Right lobe of liver (tissue), 6 donors: ENCODE results near the gene CENPF. TPM values are rescaled to one million over a fixed set of nuclear protein-coding genes. Genes with fewer than 3 reads are reported as not detected.

Experiments
- ATAC-seq, 4 donors: fragments of 200-7000 bp; cut with Tn5 transposase; one replicate each; pipeline ENCODE4 v1.9.1; 2020; ENCODE audit warnings: mild to moderate bottlenecking in 4 of 4, moderate library complexity in 4 of 4
- DNase-seq, 3 donors: peaks; one replicate each; pipeline ENCODE4 v3.0.0-alpha.2; 2020
- H3K27ac ChIP-seq, 3 donors: fragments of 200-600 bp; one replicate each; pipeline ENCODE4 v1.8.0; 2022
- H3K27me3 ChIP-seq, 2 donors: fragments of 200-600 bp; one replicate each; pipeline ENCODE4 v1.8.0; 2022
- H3K36me3 ChIP-seq, 4 donors: fragments of 200-600 bp; sonication (generic) in 1 of 4; one replicate each; pipeline versions ENCODE4 v1.5.1 to v1.8.0; 2017 to 2022; ENCODE audit warnings: control low read depth in 1 of 4
- H3K4me1 ChIP-seq, 4 donors: fragments of 200-600 bp; sonication (generic) in 1 of 4; one replicate each; pipeline versions ENCODE4 v1.5.1 to v1.8.0; 2017 to 2022; ENCODE audit warnings: control low read depth in 1 of 4
- H3K4me3 ChIP-seq, 3 donors: fragments of 200-600 bp; one replicate each; pipeline ENCODE4 v1.8.0; 2022
- H3K9me3 ChIP-seq, 4 donors: fragments of 200-600 bp; sonication (generic) in 1 of 4; one replicate each; pipeline versions ENCODE4 v1.5.1 to v1.8.0; 2017 to 2022; ENCODE audit warnings: control low read depth in 1 of 4
- CTCF ChIP-seq, 4 donors: fragments of 200-600 bp in 3 of 4; fragments of 450-650 bp in 1 of 4; IDR thresholded peaks; one replicate each; pipeline versions ENCODE4 v1.5.1 to v1.8.0; 2016 to 2022; ENCODE audit warnings: antibody characterized with exemption in 4 of 4, mild to moderate bottlenecking in 2 of 4
- POLR2A ChIP-seq: fragments of 450-650 bp; IDR thresholded peaks from one replicate; pipeline ENCODE4 v1.6.1; 2017; ENCODE audit warnings: antibody characterized with exemption, mild to moderate bottlenecking
- WGBS: methylation state at CpG from one replicate; pipeline ENCODE4 v1.1.6; 2018; ENCODE audit warnings: low coverage, low lambda C conversion rate; ENCODE audit not compliant: insufficient coverage; ENCODE audit errors: missing lambda C conversion rate; 5-methylcytosine and 5-hydroxymethylcytosine counted together
- intact Hi-C, 2 donors: fragments of 100-400 bp; cut with DNase I; formaldehyde crosslinking; loops; one replicate each; pipeline versions ENCODE4 v1.11.2 to v1.14.1; 2022
- total RNA-seq, 6 experiments: library from RNA; depleted of rRNA in 2 of 6; stranded (reverse); fragments of >200 nt in 2 of 6; fragmentation: NEBNext Ultra II Directional in 3 of 6; extraction: Animal tissue kit (Norgen Biotek cat#: 25700) in 3 of 6; gene quantifications; one replicate each; pipeline versions ENCODE4 v1.1.0 to v1.2.4, GENCODE V29; 2016 to 2023
- donor health status: DM: no; HTN: yes; CAD: no.
- donor health status: DM: no; HTN: no; CAD: no.
- donor health status: DM: no; HTN: no; CAD: no.
- donor health status: DM: no; HTN: yes; CAD: no.
- donor health status: DM: no; HTN: yes; CAD: no.

Gene CENPF
- total RNA-seq, 6 experiments from 2014 or later: 0.13 to 3.3 (median 1.0) TPM

- H3K27me3 ChIP-seq: no peaks in the 10 kb centered on the region
- H3K27ac ChIP-seq: no peak overlapping the region
- intact Hi-C loops: no loop called here
- no peak for DNase-seq
- no peaks in the 10 kb centered on the region for H3K9me3 ChIP-seq
- H3K4me1 ChIP-seq: no peaks in the 10 kb centered on the region
- no CpG with 5 or more reads among the region's 3 CpGs for whole genome bisulfite sequencing
- no peak for ATAC-seq
- no peaks in the 10 kb centered on the region for H3K36me3 ChIP-seq
- TF ChIP-seq POLR2A (no peak), CTCF (IDR thresholded peaks at IDR 0.05) (no peak)
- H3K4me3 ChIP-seq: no peak overlapping the region
Measured at GRCh38 chr1:214635086-214635485, 32.1 kb downstream of the CENPF start.

- intact Hi-C loops: no loop called here
- Histone ChIP-seq H3K4me1 (no peaks in the 10 kb centered on the region), H3K27me3 (no peaks in the 10 kb centered on the region), H3K27ac (no peak overlapping the region), H3K4me3 (no peak overlapping the region), H3K36me3 (no peaks in the 10 kb centered on the region), H3K9me3 (no peaks in the 10 kb centered on the region)
- WGBS: 98% methylated on average over 4 of the region's 4 CpGs
- no peak for TF ChIP-seq CTCF (IDR thresholded peaks at IDR 0.05)
- TF ChIP-seq POLR2A: no peak
- no peak for DNase-seq
- no peak for ATAC-seq
Measured at GRCh38 chr1:214635506-214635905, 32.5 kb downstream of the CENPF start.

GRCh38 chr1:214636436-214636835 lies 33.4 kb downstream of the CENPF start:
- TF ChIP-seq POLR2A (no peak), CTCF (IDR thresholded peaks at IDR 0.05) (no peak)
- 97% methylated on average over 5 of the region's 5 CpGs for WGBS

GRCh38 chr1:214637125-214637524 lies 34.1 kb downstream of the CENPF start:
- intact Hi-C loops: no loop called here
- no peak for TF ChIP-seq POLR2A
- no peak for TF ChIP-seq CTCF (IDR thresholded peaks at IDR 0.05)

More at GRCh38 chr1:214636436-214636835, 33.4 kb downstream of the CENPF start:
- no peaks in the 10 kb centered on the region for H3K4me1 ChIP-seq
- no peak for ATAC-seq
- no peak for DNase-seq
- no peaks in the 10 kb centered on the region for H3K27me3 ChIP-seq
- no peak overlapping the region for H3K27ac ChIP-seq
- H3K9me3 ChIP-seq: no peaks in the 10 kb centered on the region
- H3K4me3 ChIP-seq: no peak overlapping the region
- H3K36me3 ChIP-seq: no peaks in the 10 kb centered on the region
- intact Hi-C loops: no loop called here

More at GRCh38 chr1:214637125-214637524, 34.1 kb downstream of the CENPF start:
- H3K9me3 ChIP-seq: no peaks in the 10 kb centered on the region
- H3K27ac ChIP-seq: no peak overlapping the region
- H3K4me1 ChIP-seq: no peaks in the 10 kb centered on the region
- no peaks in the 10 kb centered on the region for H3K36me3 ChIP-seq
- no peak for DNase-seq
- no peaks in the 10 kb centered on the region for H3K27me3 ChIP-seq
- no peak for ATAC-seq
- H3K4me3 ChIP-seq: no peak overlapping the region
